HG03097 (cell line): ENCODE data around the gene RGS19.
"Not testable (repeated sequence)": the region's sequence is repeated elsewhere in the genome, so short reads cannot be mapped to it uniquely, and the experiment has no call there.

Experiments
- ATAC-seq: cut with Tn5 transposase; IDR thresholded peaks from one replicate; pipeline ENCODE4 v1.9.1; 2021; ENCODE audit not compliant: unreplicated experiment, low FRiP score

Gene RGS19

GRCh38 chr20:64095927-64096326, 16.6 kb upstream of the RGS19 start:
- no peak for ATAC-seq

- ATAC-seq = no peak
Observed at GRCh38 chr20:64095455-64095854, 16.1 kb upstream of the RGS19 start.

GRCh38 chr20:64093013-64093503, 13.7 kb upstream of the RGS19 start:
- no peak for ATAC-seq

- no peak for ATAC-seq
Observed at GRCh38 chr20:64092258-64093012, 13.1 kb upstream of the RGS19 start.

- no peak for ATAC-seq
Observed at GRCh38 chr20:64091770-64092169, 12.5 kb upstream of the RGS19 start.

GRCh38 chr20:64091340-64091739, 12.0 kb upstream of the RGS19 start:
- no peak for ATAC-seq

- no peak for ATAC-seq
Observed at GRCh38 chr20:64090165-64090564, 10.8 kb upstream of the RGS19 start.

- ATAC-seq = not testable (repeated sequence)
Observed at GRCh38 chr20:64088586-64088985, 9.3 kb upstream of the RGS19 start.

- not testable (repeated sequence) for ATAC-seq
Observed at GRCh38 chr20:64087226-64087825, 8.0 kb upstream of the RGS19 start.

- ATAC-seq = no peak
Observed at GRCh38 chr20:64086801-64087200, 7.5 kb upstream of the RGS19 start.

- ATAC-seq = no peak
Observed at GRCh38 chr20:64084685-64085152, 5.4 kb upstream of the RGS19 start.

- ATAC-seq = no peak
Observed at GRCh38 chr20:64083804-64084684, 4.7 kb upstream of the RGS19 start, which contains the start of gene LKAAEAR1. TSS of gene LKAAEAR1 (minus strand) at chr20:64084398. CDS start at chr20:64084219, 179 bp downstream.

- no peak for ATAC-seq
Observed at GRCh38 chr20:64083378-64083803, 4.1 kb upstream of the RGS19 start.

- ATAC-seq = no peak
Observed at GRCh38 chr20:64082820-64083377, 3.6 kb upstream of the RGS19 start.

GRCh38 chr20:64082126-64082731, 2.9 kb upstream of the RGS19 start:
- no peak for ATAC-seq

GRCh38 chr20:64081624-64081964, 2.3 kb upstream of the RGS19 start:
- no peak for ATAC-seq

- ATAC-seq = no peak
Observed at GRCh38 chr20:64080813-64081623, 1.7 kb upstream of the RGS19 start.

GRCh38 chr20:64080013-64080812, 895 bp upstream of the RGS19 start, which contains the start of gene OPRL1:
TSS of gene OPRL1 (plus strand) at chr20:64080082. CDS start at chr20:64092721, 12,639 bp downstream.
- no peak for ATAC-seq

GRCh38 chr20:64078934-64079272, 415 bp downstream of the RGS19 start:
- no peak for ATAC-seq
